HG03025 (cell line): ENCODE results near the gene JADE2.

Source experiments
- ATAC-seq: cut with Tn5 transposase; IDR thresholded peaks from one replicate; pipeline ENCODE4 v1.9.1; 2021; ENCODE audit warnings: mild to moderate bottlenecking, moderate library complexity; ENCODE audit not compliant: unreplicated experiment, low FRiP score

JADE2 gene

DNA sequence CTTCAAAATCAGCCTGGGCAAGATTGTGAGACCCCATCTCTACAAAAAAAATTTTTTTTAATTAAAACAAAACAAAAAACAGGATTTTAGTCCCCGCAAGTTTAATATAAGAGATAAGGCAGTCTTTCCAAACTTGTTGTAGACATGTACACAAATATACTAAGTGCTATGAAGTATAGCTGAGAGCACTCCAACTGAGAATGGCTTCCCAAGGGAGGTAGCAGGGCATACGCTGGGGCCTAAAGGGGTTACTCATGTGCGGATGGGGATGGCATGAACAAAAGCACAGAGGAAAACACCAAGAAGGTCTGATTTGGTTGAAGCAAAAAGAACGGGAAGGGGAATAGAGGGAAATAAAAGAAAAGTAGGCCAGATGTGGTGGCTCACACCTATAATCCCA, 86.0 kb downstream of the JADE2 start:
- ATAC-seq: no peak

DNA sequence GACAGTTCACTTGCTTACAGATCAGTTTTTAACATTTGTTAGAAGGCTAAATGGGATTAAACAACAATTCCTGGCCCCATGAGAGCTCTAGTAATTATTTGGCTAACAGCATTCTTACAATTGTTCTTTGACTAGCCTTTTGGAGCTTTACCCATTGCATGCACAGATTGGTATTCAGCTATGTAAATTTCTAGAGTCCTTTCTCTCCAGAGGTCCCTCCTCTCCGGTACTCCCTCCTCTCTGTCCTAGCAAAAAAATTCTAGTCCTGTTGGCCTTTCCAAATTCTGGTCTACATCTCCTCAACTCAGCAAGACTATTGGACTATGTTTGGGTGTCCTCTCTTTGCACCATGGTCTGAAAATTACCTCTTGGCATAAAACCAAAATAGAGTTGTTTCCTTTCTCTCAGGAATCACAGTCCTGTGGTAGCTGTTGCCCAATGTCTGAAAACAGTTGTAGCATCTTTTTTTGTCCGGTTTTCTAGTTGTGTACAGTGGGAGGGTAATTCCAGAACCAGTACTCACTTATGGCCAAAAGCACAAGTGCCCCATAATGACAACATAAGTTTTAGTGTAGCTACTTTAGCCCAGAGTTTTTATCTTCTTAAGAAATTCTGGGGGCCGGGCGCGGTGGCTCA, 89.1 kb downstream of the JADE2 start:
- ATAC-seq: no peak

DNA sequence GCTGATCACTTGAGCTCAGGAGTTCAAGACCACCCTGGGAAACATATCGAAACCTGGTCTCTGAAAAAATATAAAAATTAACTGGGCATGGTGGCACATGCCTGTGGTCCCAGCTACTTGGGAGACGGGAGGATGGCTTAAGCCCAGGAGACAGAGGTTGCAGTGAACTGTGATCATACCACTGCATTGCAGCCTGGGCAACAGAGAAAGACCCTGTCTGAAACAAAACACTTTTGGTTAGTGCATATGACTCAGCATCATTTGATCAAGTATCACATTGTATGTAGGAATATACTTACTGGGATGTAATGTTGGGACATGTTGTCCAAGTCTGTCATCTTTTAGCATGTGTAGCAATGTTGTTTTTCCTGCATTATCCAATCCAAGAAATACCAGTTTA, 95.2 kb downstream of the JADE2 start:
- no peak for ATAC-seq

DNA sequence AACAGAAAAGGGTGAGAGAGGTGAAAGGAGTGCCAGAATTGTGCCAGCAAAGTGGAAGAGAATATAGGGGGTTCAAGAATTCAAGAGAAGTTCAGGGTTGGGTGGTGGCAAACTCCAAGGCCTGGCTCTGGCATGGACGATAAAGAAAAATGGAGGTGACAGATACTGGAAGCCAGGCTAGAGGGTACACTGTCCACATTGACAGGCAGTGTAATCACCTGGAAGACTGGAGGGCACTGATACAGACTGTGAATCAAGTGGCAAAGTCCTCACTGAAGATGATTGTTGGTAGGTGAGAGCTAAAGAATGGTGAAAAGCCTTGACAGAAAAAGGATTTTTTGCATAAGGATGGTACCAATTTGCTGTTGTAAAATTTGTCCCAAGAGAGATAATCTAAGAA, 100.1 kb downstream of the JADE2 start:
- ATAC-seq: no peak

DNA sequence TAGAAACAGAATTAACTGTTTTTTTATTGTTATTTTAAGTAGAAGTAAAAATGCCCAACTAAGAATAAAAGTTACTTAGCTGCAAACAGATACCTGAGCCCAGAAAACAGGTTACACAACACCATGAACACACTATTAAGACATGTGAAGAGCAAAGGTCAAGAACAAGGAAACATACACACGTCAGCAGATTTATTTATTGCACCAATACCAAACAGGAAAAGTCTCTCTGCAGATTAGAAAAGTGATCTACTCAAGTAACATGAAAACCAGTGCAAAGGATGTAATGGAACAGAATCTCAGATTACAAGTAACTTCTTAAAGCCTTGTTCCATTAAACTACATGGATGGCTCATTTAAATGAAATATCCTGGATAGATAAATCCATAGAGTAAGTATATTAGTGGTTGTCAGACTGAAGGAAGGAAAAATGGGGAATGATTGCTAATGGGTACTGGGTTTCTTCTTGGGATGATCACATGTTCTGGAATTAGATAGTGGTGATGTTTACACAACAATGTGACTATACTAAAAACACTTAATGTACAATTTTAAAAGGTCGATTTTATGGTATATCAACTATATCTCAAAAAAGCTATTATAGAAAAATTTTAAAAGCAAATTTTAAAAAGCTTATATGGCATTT, 101.0 kb downstream of the JADE2 start:
- no peak for ATAC-seq
